ENCODE measurements around the gene EPPIN. TPM values are rescaled to one million over a fixed set of nuclear protein-coding genes. Genes with fewer than 3 reads are reported as not detected.

Gene EPPIN
- total RNA-seq, 2 experiments from 2014 or later: not detected

DNA sequence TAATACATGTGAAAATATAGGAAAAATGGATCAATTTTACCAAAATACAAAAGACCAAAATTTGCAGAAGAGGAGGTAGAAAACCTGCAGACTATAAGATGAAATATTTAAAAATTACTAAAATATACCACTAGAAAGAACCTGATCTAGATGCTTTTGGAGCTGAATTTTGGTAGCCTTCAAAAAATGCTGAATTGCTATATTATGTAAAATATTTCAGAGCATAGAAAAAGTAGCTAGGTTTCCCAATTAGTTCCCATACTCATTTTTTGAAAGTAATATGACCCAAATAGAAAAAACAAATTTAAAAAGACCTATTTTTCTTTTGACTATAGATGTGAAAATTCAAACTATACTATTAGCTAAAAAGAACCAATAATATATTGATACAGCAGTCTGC, 3.6 kb upstream of the EPPIN start:
- Mint-ChIP-seq H3K36me3 (ENCODE audit: low read depth) (no peaks in the 10 kb centered on the region), H3K4me1 (ENCODE audit: low read depth) (no peaks in the 10 kb centered on the region), H3K27ac (no peak overlapping the region), H3K4me3 (no peak overlapping the region), H3K27me3 (peaks cover 49% of the 10 kb centered on the region), H3K9me3 (peaks cover 3% of the 10 kb centered on the region)
- DNase-seq (no peak), ATAC-seq (ENCODE audit: poor library complexity) (no peak)
- Histone ChIP-seq H3K9me3 (ENCODE audit: control insufficient read depth in 1 of 2, insufficient read depth in 1 of 2, low read length in 2 of 2) (no peaks in the 10 kb centered on the region), H3K27me3 (ENCODE audit: control insufficient read depth in 1 of 2, insufficient read depth in 2 of 2, low read length in 2 of 2) (peaks cover 0 to 19% of the 10 kb centered on the region in 2 experiments), H3K4me1 (ENCODE audit: insufficient read depth, low read length) (no peaks in the 10 kb centered on the region), H3K4me3 (ENCODE audit: low read length) (no peak overlapping the region), H3K27ac (ENCODE audit: low read depth in 1 of 2, low read length in 2 of 2) (no peak overlapping the region), H3K36me3 (ENCODE audit: insufficient read depth, low read length) (no peaks in the 10 kb centered on the region)
- TF ChIP-seq, protein P1, sequence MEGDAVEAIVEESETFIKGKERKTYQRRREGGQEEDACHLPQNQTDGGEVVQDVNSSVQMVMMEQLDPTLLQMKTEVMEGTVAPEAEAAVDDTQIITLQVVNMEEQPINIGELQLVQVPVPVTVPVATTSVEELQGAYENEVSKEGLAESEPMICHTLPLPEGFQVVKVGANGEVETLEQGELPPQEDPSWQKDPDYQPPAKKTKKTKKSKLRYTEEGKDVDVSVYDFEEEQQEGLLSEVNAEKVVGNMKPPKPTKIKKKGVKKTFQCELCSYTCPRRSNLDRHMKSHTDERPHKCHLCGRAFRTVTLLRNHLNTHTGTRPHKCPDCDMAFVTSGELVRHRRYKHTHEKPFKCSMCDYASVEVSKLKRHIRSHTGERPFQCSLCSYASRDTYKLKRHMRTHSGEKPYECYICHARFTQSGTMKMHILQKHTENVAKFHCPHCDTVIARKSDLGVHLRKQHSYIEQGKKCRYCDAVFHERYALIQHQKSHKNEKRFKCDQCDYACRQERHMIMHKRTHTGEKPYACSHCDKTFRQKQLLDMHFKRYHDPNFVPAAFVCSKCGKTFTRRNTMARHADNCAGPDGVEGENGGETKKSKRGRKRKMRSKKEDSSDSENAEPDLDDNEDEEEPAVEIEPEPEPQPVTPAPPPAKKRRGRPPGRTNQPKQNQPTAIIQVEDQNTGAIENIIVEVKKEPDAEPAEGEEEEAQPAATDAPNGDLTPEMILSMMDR (IDR thresholded peaks at IDR 0.05): no peak
- ChIA-PET POLR2A (no interaction called here), CTCF (no interaction called here)
- intact Hi-C loops (cut with DNase I, micrococcal nuclease): no loop called here

DNA sequence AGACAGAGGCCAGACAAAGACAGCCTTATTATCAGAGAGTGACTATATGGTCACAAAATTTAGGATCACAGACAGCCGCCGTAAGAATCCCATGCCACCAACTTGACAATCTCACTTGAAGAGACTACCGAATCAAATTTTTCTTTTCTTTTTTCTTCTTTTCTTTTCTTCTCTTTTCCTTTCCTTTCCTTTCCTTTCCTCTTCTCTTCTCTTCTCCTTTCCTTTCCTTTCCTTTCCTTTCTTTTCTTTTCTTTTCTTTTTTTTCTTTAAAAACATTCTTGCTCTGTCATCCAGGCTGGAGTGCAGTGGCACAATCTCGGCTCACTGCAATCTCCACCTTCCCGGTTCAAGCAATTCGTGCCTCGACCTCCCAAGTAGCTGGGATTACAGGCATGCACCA, 1.2 kb upstream of the EPPIN start:
- DNase-seq (no peak), ATAC-seq (ENCODE audit: poor library complexity) (no peak)
- no peak overlapping the region for H3K4me3 ChIP-seq (ENCODE audit: low read length)
- H3K4me1 ChIP-seq (ENCODE audit: insufficient read depth, low read length): no peaks in the 10 kb centered on the region
- H3K27ac Mint-ChIP-seq: no peak overlapping the region
- ChIA-PET CTCF (no interaction called here), POLR2A (no interaction called here)
- no peak overlapping the region for H3K27ac ChIP-seq (ENCODE audit: low read depth in 1 of 2, low read length in 2 of 2)
- TF ChIP-seq, protein P1 (IDR thresholded peaks at IDR 0.05): no peak
- no peaks in the 10 kb centered on the region for H3K9me3 ChIP-seq (ENCODE audit: control insufficient read depth in 1 of 2, insufficient read depth in 1 of 2, low read length in 2 of 2)
- H3K36me3 Mint-ChIP-seq (ENCODE audit: low read depth): no peaks in the 10 kb centered on the region
- H3K4me1 Mint-ChIP-seq (ENCODE audit: low read depth): no peaks in the 10 kb centered on the region
- peaks cover 0 to 11% of the 10 kb centered on the region in 2 experiments for H3K27me3 ChIP-seq (ENCODE audit: control insufficient read depth in 1 of 2, insufficient read depth in 2 of 2, low read length in 2 of 2)
- H3K27me3 Mint-ChIP-seq: peaks cover 66% of the 10 kb centered on the region
- peaks cover 3% of the 10 kb centered on the region for H3K9me3 Mint-ChIP-seq
- no peaks in the 10 kb centered on the region for H3K36me3 ChIP-seq (ENCODE audit: insufficient read depth, low read length)
- no peak overlapping the region for H3K4me3 Mint-ChIP-seq
- intact Hi-C loops (cut with DNase I, micrococcal nuclease): no loop called here

DNA sequence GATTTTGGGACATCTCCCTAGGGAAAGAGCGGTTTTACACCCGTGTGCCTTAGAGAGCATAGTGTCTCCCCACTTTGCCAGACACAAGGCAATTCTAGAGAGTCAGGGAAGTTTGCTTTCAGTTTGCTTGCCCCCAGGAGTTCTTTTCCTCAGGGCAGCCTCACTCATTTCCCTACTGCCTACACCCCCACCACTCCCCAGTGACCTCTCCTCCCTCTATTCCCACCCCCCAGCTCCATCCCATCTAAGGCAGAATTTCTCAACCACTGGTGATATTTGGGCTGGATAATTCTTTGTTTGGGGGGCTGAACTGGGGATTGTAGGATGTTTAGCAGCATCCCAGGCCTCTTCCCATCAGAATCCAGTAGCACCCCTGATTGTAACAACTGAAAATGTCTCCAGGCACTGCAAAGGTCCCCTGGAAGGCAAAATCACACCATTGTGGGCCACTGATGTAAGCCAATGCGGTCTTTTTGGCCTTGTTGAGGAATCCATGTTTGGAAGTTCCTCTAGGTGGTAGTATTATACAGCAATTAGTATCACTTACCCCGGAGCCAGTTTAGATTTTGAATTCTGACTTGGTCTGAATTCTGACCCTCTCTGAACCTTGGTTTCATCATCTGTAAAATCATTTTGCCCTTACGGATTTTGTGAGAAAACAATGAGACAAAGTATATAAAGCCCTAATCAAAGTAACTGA, 1.3 kb downstream of the EPPIN start:
- Histone ChIP-seq H3K27me3 (ENCODE audit: control insufficient read depth in 1 of 2, insufficient read depth in 2 of 2, low read length in 2 of 2) (peaks cover 0 to 13% of the 10 kb centered on the region in 2 experiments), H3K27ac (ENCODE audit: low read depth in 1 of 2, low read length in 2 of 2) (no peak overlapping the region), H3K36me3 (ENCODE audit: insufficient read depth, low read length) (no peaks in the 10 kb centered on the region), H3K9me3 (ENCODE audit: control insufficient read depth in 1 of 2, insufficient read depth in 1 of 2, low read length in 2 of 2) (no peaks in the 10 kb centered on the region), H3K4me3 (ENCODE audit: low read length) (no peak overlapping the region), H3K4me1 (ENCODE audit: insufficient read depth, low read length) (no peaks in the 10 kb centered on the region)
- no peak for DNase-seq
- Mint-ChIP-seq H3K27me3 (peaks cover 69% of the 10 kb centered on the region), H3K4me1 (ENCODE audit: low read depth) (no peaks in the 10 kb centered on the region), H3K9me3 (peaks cover 3% of the 10 kb centered on the region), H3K27ac (no peak overlapping the region), H3K4me3 (no peak overlapping the region), H3K36me3 (ENCODE audit: low read depth) (no peaks in the 10 kb centered on the region)
- ATAC-seq (ENCODE audit: poor library complexity): no peak
- ChIA-PET CTCF (no interaction called here), POLR2A (no interaction called here)
- TF ChIP-seq, protein P1 (IDR thresholded peaks at IDR 0.05): no peak
- intact Hi-C loops (cut with DNase I, micrococcal nuclease): no loop called here

All from CD4-positive, alpha-beta T cell (primary cell).